Memory B cell (primary cell): ENCODE results near the gene CUX1.
"Not testable (repeated sequence)": the region's sequence is repeated elsewhere in the genome, so short reads cannot be mapped to it uniquely, and the experiment has no call there.

Experiments
- ATAC-seq: fragments of 150-1000 bp; cut with Tn5 transposase; 2 replicates; pipeline ENCODE4 v1.10.0; 2021; ENCODE audit warnings: low read depth, mild to moderate bottlenecking, moderate library complexity
- DNase-seq, 2 donors: peaks; one replicate each; pipeline ENCODE4 v3.0.0; 2022; ENCODE audit warnings: low spot score in 2 of 2
- H3K27ac Mint-ChIP-seq: one replicate; pipeline ENCODE4 v1.8.0; 2022; ENCODE audit warnings: mild to moderate bottlenecking, moderate library complexity, mixed read lengths
- H3K27me3 Mint-ChIP-seq: one replicate; pipeline ENCODE4 v1.8.0; 2022; ENCODE audit warnings: mixed read lengths
- H3K36me3 Mint-ChIP-seq: one replicate; pipeline ENCODE4 v1.8.0; 2022; ENCODE audit warnings: mild to moderate bottlenecking, mixed read lengths
- H3K4me1 Mint-ChIP-seq: one replicate; pipeline ENCODE4 v1.8.0; 2022; ENCODE audit warnings: mixed read lengths
- H3K4me3 Mint-ChIP-seq: one replicate; pipeline ENCODE4 v1.8.0; 2022; ENCODE audit warnings: mild to moderate bottlenecking, moderate library complexity, mixed read lengths
- H3K9me3 Mint-ChIP-seq: one replicate; pipeline ENCODE4 v1.8.0; 2022; ENCODE audit warnings: mixed read lengths

The CUX1 gene

GRCh38 chr7:102292813-102293798 lies 475.7 kb downstream of the CUX1 start:
- peaks cover 4% of the 10 kb centered on the region for H3K36me3 Mint-ChIP-seq
- H3K27ac Mint-ChIP-seq: peak overlapping the region; percentile 54
- no peak for ATAC-seq
- peaks cover 65% of the 10 kb centered on the region for H3K4me1 Mint-ChIP-seq
- no peaks in the 10 kb centered on the region for H3K27me3 Mint-ChIP-seq
- H3K4me3 Mint-ChIP-seq: peak overlapping the region; percentile 51
- H3K9me3 Mint-ChIP-seq: no peaks in the 10 kb centered on the region
- no peak for DNase-seq

- peak overlapping the region; percentile 51 for H3K4me3 Mint-ChIP-seq
- H3K9me3 Mint-ChIP-seq: no peaks in the 10 kb centered on the region
- peak overlapping the region; percentile 92 for H3K27ac Mint-ChIP-seq
These were observed 477.2 kb downstream of the CUX1 start for GRCh38 chr7:102294589-102294988.

GRCh38 chr7:102295346-102296178 lies 478.1 kb downstream of the CUX1 start:
- Mint-ChIP-seq H3K27me3 (no peaks in the 10 kb centered on the region), H3K36me3 (peaks cover 7% of the 10 kb centered on the region), H3K4me1 (peaks cover 50% of the 10 kb centered on the region), H3K9me3 (no peaks in the 10 kb centered on the region), H3K27ac (peak overlapping the region; percentile 92), H3K4me3 (no peak overlapping the region)
- no peak for ATAC-seq
- DNase-seq: no peak

More at GRCh38 chr7:102294589-102294988, 477.2 kb downstream of the CUX1 start:
- Mint-ChIP-seq H3K36me3 (peaks cover 7% of the 10 kb centered on the region), H3K27me3 (no peaks in the 10 kb centered on the region), H3K4me1 (peaks cover 54% of the 10 kb centered on the region)
- no peak for ATAC-seq
- DNase-seq: no peak

GRCh38 chr7:102296179-102296438 lies 478.7 kb downstream of the CUX1 start:
- Mint-ChIP-seq H3K4me1 (peaks cover 47% of the 10 kb centered on the region), H3K9me3 (no peaks in the 10 kb centered on the region), H3K27me3 (no peaks in the 10 kb centered on the region), H3K27ac (peak overlapping the region; percentile 92), H3K36me3 (peaks cover 7% of the 10 kb centered on the region), H3K4me3 (no peak overlapping the region)
- no peak for DNase-seq
- no peak for ATAC-seq

GRCh38 chr7:102296514-102296913 lies 479.1 kb downstream of the CUX1 start:
- H3K27ac Mint-ChIP-seq: peak overlapping the region; percentile 92
- H3K4me3 Mint-ChIP-seq: no peak overlapping the region

GRCh38 chr7:102297487-102298218 lies 480.2 kb downstream of the CUX1 start:
- no peak overlapping the region for H3K4me3 Mint-ChIP-seq
- no peaks in the 10 kb centered on the region for H3K27me3 Mint-ChIP-seq
- H3K4me1 Mint-ChIP-seq: peaks cover 42% of the 10 kb centered on the region
- no peak for ATAC-seq
- peak overlapping the region; percentile 65 for H3K27ac Mint-ChIP-seq
- H3K9me3 Mint-ChIP-seq: no peaks in the 10 kb centered on the region
- no peak for DNase-seq
- H3K36me3 Mint-ChIP-seq: peaks cover 10% of the 10 kb centered on the region

More at GRCh38 chr7:102296514-102296913, 479.1 kb downstream of the CUX1 start:
- DNase-seq (no peak), ATAC-seq (no peak)
- Mint-ChIP-seq H3K27me3 (no peaks in the 10 kb centered on the region), H3K36me3 (peaks cover 7% of the 10 kb centered on the region), H3K9me3 (no peaks in the 10 kb centered on the region), H3K4me1 (peaks cover 43% of the 10 kb centered on the region)

- Mint-ChIP-seq H3K36me3 (peaks cover 14% of the 10 kb centered on the region), H3K9me3 (no peaks in the 10 kb centered on the region), H3K4me3 (no peak overlapping the region), H3K27ac (peak overlapping the region; percentile 50), H3K4me1 (peaks cover 44% of the 10 kb centered on the region), H3K27me3 (no peaks in the 10 kb centered on the region)
- ATAC-seq (no peak), DNase-seq (no peak)
These were observed 483.3 kb downstream of the CUX1 start for GRCh38 chr7:102300643-102301221.

- not testable (repeated sequence) for H3K27me3 Mint-ChIP-seq, ATAC-seq, H3K4me3 Mint-ChIP-seq, H3K27ac Mint-ChIP-seq, H3K9me3 Mint-ChIP-seq, DNase-seq
- Mint-ChIP-seq H3K36me3 (peaks cover 14% of the 10 kb centered on the region), H3K4me1 (peaks cover 38% of the 10 kb centered on the region)
These were observed 483.9 kb downstream of the CUX1 start for GRCh38 chr7:102301367-102301766.

- H3K9me3 Mint-ChIP-seq: no peaks in the 10 kb centered on the region
- H3K36me3 Mint-ChIP-seq: peaks cover 14% of the 10 kb centered on the region
- H3K27me3 Mint-ChIP-seq: no peaks in the 10 kb centered on the region
- H3K4me1 Mint-ChIP-seq: peaks cover 40% of the 10 kb centered on the region
- no peak overlapping the region for H3K27ac Mint-ChIP-seq
- no peak for ATAC-seq
- DNase-seq: no peak
- H3K4me3 Mint-ChIP-seq: no peak overlapping the region
These were observed 484.6 kb downstream of the CUX1 start for GRCh38 chr7:102302025-102302424.

GRCh38 chr7:102303669-102304422 lies 486.4 kb downstream of the CUX1 start:
- peaks cover 10% of the 10 kb centered on the region for H3K36me3 Mint-ChIP-seq
- no peaks in the 10 kb centered on the region for H3K27me3 Mint-ChIP-seq
- peak overlapping the region; percentile 49 for H3K4me3 Mint-ChIP-seq
- H3K27ac Mint-ChIP-seq: peak overlapping the region; percentile 81
- DNase-seq (no peak), ATAC-seq (no peak)
- H3K9me3 Mint-ChIP-seq: no peaks in the 10 kb centered on the region
- H3K4me1 Mint-ChIP-seq: peaks cover 32% of the 10 kb centered on the region

- no peak overlapping the region for H3K4me3 Mint-ChIP-seq
- peaks cover 14% of the 10 kb centered on the region for H3K36me3 Mint-ChIP-seq
- no peak for DNase-seq
- no peaks in the 10 kb centered on the region for H3K27me3 Mint-ChIP-seq
- H3K9me3 Mint-ChIP-seq: no peaks in the 10 kb centered on the region
- no peak overlapping the region for H3K27ac Mint-ChIP-seq
- H3K4me1 Mint-ChIP-seq: peaks cover 34% of the 10 kb centered on the region
- ATAC-seq: no peak
These were observed 487.2 kb downstream of the CUX1 start for GRCh38 chr7:102304668-102305067.

- H3K27ac Mint-ChIP-seq: peak overlapping the region; percentile 94
- no peaks in the 10 kb centered on the region for H3K27me3 Mint-ChIP-seq
- peak overlapping the region; percentile 66 for H3K4me3 Mint-ChIP-seq
- no peaks in the 10 kb centered on the region for H3K9me3 Mint-ChIP-seq
- no peak for DNase-seq
- H3K36me3 Mint-ChIP-seq: peaks cover 18% of the 10 kb centered on the region
- peaks cover 37% of the 10 kb centered on the region for H3K4me1 Mint-ChIP-seq
- peak; percentile 1 for ATAC-seq
These were observed 488.2 kb downstream of the CUX1 start for GRCh38 chr7:102305414-102306268.
